ENCODE data around the gene CCDC82. TPM values are rescaled to one million over a fixed set of nuclear protein-coding genes. Genes with fewer than 3 reads are reported as not detected.

CCDC82 gene
- total and polyA plus RNA-seq, 2 donors (not counting 1 experiment from before 2014, with no cell fraction given), result 12.9 to 34.1 TPM

GRCh38 chr11:96361778-96362177 lies 27.9 kb downstream of the CCDC82 start:
- no peaks in the 10 kb centered on the region for H3K9me3 Mint-ChIP-seq (ENCODE audit: insufficient read depth)
- no peak overlapping the region for H3K27ac Mint-ChIP-seq
- ChIA-PET POLR2A (no interaction called here), CTCF (interaction anchor here (0.6 to 1.8 kb wide), 2 partner anchors 15 to 32 kb away, joined by 3 to 5 read pairs; no protein-coding TSS in a partner anchor)
- H3K36me3 ChIP-seq (replicated peaks in 1 of 2; ENCODE audit: control extremely low read depth in 1 of 2, control insufficient read depth in 1 of 2, extremely low read depth in 1 of 2, insufficient read depth in 2 of 2, low read length in 1 of 2), result peaks cover 26 to 27% of the 10 kb centered on the region in 2 experiments
- ATAC-seq (ENCODE audit: low read depth) (no peak), DNase-seq (no peak)
- H3K4me2 ChIP-seq (replicated peaks; ENCODE audit: low read depth, low read length, poor library complexity, severe bottlenecking), result no peak overlapping the region
- H3K27ac ChIP-seq (ENCODE audit: low read length in 2 of 2), result no peak overlapping the region
- H3K27me3 ChIP-seq (replicated peaks in 1 of 4; ENCODE audit: control extremely low read depth in 1 of 4, control insufficient read depth in 3 of 4, insufficient read depth in 4 of 4, low read length in 3 of 4), result no peaks in the 10 kb centered on the region
- no peak for TF ChIP-seq EZH2 (IDR thresholded peaks at IDR 0.05; ENCODE audit: borderline replicate concordance, insufficient read depth, low read depth, low read length, poor library complexity, severe bottlenecking)
- TF ChIP-seq, protein P1, sequence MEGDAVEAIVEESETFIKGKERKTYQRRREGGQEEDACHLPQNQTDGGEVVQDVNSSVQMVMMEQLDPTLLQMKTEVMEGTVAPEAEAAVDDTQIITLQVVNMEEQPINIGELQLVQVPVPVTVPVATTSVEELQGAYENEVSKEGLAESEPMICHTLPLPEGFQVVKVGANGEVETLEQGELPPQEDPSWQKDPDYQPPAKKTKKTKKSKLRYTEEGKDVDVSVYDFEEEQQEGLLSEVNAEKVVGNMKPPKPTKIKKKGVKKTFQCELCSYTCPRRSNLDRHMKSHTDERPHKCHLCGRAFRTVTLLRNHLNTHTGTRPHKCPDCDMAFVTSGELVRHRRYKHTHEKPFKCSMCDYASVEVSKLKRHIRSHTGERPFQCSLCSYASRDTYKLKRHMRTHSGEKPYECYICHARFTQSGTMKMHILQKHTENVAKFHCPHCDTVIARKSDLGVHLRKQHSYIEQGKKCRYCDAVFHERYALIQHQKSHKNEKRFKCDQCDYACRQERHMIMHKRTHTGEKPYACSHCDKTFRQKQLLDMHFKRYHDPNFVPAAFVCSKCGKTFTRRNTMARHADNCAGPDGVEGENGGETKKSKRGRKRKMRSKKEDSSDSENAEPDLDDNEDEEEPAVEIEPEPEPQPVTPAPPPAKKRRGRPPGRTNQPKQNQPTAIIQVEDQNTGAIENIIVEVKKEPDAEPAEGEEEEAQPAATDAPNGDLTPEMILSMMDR (IDR thresholded peaks at IDR 0.05), result no peak
- no peaks in the 10 kb centered on the region for H3K79me2 ChIP-seq (ENCODE audit: control insufficient read depth, insufficient read depth, low read length)
- H4K20me1 ChIP-seq (ENCODE audit: control insufficient read depth, insufficient read depth, low read length, poor library complexity, severe bottlenecking), result no peaks in the 10 kb centered on the region
- no peak overlapping the region for H3K4me3 ChIP-seq (ENCODE audit: control extremely low read depth in 1 of 5, extremely low read depth in 1 of 5, insufficient read depth in 1 of 5, low read depth in 2 of 5, low read length in 4 of 5)
- intact Hi-C loops (cut with micrococcal nuclease), result no loop called here
- no peaks in the 10 kb centered on the region for H3K4me1 Mint-ChIP-seq
- no peaks in the 10 kb centered on the region for H3K27me3 Mint-ChIP-seq
- peaks cover 0 to under 1% of the 10 kb centered on the region in 2 donors for H3K4me1 ChIP-seq (ENCODE audit: control insufficient read depth in 2 of 2, insufficient read depth in 2 of 2, low read length in 2 of 2)
- WGBS (ENCODE audit: insufficient coverage), result 79% methylated on average over 1 of the region's 2 CpGs
- no peak overlapping the region for H3K4me3 Mint-ChIP-seq
- no peaks in the 10 kb centered on the region for H3K9me3 ChIP-seq (ENCODE audit: control extremely low read depth in 1 of 3, control insufficient read depth in 2 of 3, insufficient read depth in 1 of 3, low read length in 2 of 3)
- no peak overlapping the region for H3K9ac ChIP-seq (ENCODE audit: low read length)
- H2AFZ ChIP-seq (ENCODE audit: insufficient read depth, low read depth, low read length, poor library complexity, severe bottlenecking), result no peak overlapping the region

GRCh38 chr11:96358321-96358720 lies 31.4 kb downstream of the CCDC82 start:
- intact Hi-C loops (cut with micrococcal nuclease), result no loop called here
- Histone ChIP-seq H3K27ac (ENCODE audit: low read length in 2 of 2) (no peak overlapping the region), H4K20me1 (ENCODE audit: control insufficient read depth, insufficient read depth, low read length, poor library complexity, severe bottlenecking) (no peaks in the 10 kb centered on the region), H3K9me3 (ENCODE audit: control extremely low read depth in 1 of 3, control insufficient read depth in 2 of 3, insufficient read depth in 1 of 3, low read length in 2 of 3) (no peaks in the 10 kb centered on the region), H3K9ac (ENCODE audit: low read length) (no peak overlapping the region), H3K4me3 (ENCODE audit: control extremely low read depth in 1 of 5, extremely low read depth in 1 of 5, insufficient read depth in 1 of 5, low read depth in 2 of 5, low read length in 4 of 5) (no peak overlapping the region), H2AFZ (ENCODE audit: insufficient read depth, low read depth, low read length, poor library complexity, severe bottlenecking) (no peak overlapping the region), H3K27me3 (replicated peaks in 1 of 4; ENCODE audit: control extremely low read depth in 1 of 4, control insufficient read depth in 3 of 4, insufficient read depth in 4 of 4, low read length in 3 of 4) (no peaks in the 10 kb centered on the region), H3K4me1 (ENCODE audit: control insufficient read depth in 2 of 2, insufficient read depth in 2 of 2, low read length in 2 of 2) (no peaks in the 10 kb centered on the region), H3K4me2 (replicated peaks; ENCODE audit: low read depth, low read length, poor library complexity, severe bottlenecking) (no peak overlapping the region), H3K36me3 (replicated peaks in 1 of 2; ENCODE audit: control extremely low read depth in 1 of 2, control insufficient read depth in 1 of 2, extremely low read depth in 1 of 2, insufficient read depth in 2 of 2, low read length in 1 of 2) (peaks cover 20 to 39% of the 10 kb centered on the region in 2 experiments), H3K79me2 (ENCODE audit: control insufficient read depth, insufficient read depth, low read length) (no peaks in the 10 kb centered on the region)
- Mint-ChIP-seq H3K4me1 (no peaks in the 10 kb centered on the region), H3K9me3 (ENCODE audit: insufficient read depth) (no peaks in the 10 kb centered on the region), H3K27ac (no peak overlapping the region), H3K4me3 (no peak overlapping the region), H3K27me3 (no peaks in the 10 kb centered on the region)
- ChIA-PET CTCF (interaction anchor here (1.6 kb wide), 1 partner anchor 522 kb away, joined by 4 read pairs; no protein-coding TSS in a partner anchor), POLR2A (no interaction called here)
- ATAC-seq (ENCODE audit: low read depth) (no peak), DNase-seq (no peak)
- TF ChIP-seq, protein P1 (IDR thresholded peaks at IDR 0.05), result no peak
- no peak for TF ChIP-seq EZH2 (IDR thresholded peaks at IDR 0.05; ENCODE audit: borderline replicate concordance, insufficient read depth, low read depth, low read length, poor library complexity, severe bottlenecking)
- 80% methylated on average over 1 of the region's 3 CpGs for WGBS (ENCODE audit: insufficient coverage)

Data from B cell (primary cell).